IPS-20b (cell line): ENCODE measurements around the gene DYSF.

ENCODE experiments used
- H3K27ac ChIP-seq: one replicate; pipeline ENCODE4 v1.5.1; 2013; ENCODE audit warnings: low read length
- H3K27me3 ChIP-seq: 2 replicates; pipeline ENCODE4 v1.6.1; 2013; ENCODE audit warnings: mild to moderate bottlenecking, low read length, inconsistent platforms; ENCODE audit not compliant: insufficient read depth
- H3K36me3 ChIP-seq: 2 replicates; pipeline ENCODE4 v1.6.1; 2013; ENCODE audit warnings: low read depth, mild to moderate bottlenecking, inconsistent platforms, low read length, moderate library complexity; ENCODE audit not compliant: insufficient read depth
- H3K4me1 ChIP-seq: 2 replicates; pipeline ENCODE4 v1.6.1; 2013; ENCODE audit warnings: mild to moderate bottlenecking, control low read depth, inconsistent platforms, low read length, moderate library complexity; ENCODE audit not compliant: insufficient read depth
- H3K4me3 ChIP-seq: 2 replicates; pipeline ENCODE4 v1.5.1; 2013; ENCODE audit warnings: mild to moderate bottlenecking, low read length, inconsistent platforms
- H3K9ac ChIP-seq: 2 replicates; pipeline ENCODE4 v1.6.1; 2013; ENCODE audit warnings: low read depth, mild to moderate bottlenecking, inconsistent platforms, low read length, moderate library complexity
- H3K9me3 ChIP-seq: 2 replicates; pipeline ENCODE4 v1.6.1; 2013; ENCODE audit warnings: mild to moderate bottlenecking, low read depth, low read length, inconsistent platforms; ENCODE audit not compliant: insufficient read depth

DYSF gene

DNA sequence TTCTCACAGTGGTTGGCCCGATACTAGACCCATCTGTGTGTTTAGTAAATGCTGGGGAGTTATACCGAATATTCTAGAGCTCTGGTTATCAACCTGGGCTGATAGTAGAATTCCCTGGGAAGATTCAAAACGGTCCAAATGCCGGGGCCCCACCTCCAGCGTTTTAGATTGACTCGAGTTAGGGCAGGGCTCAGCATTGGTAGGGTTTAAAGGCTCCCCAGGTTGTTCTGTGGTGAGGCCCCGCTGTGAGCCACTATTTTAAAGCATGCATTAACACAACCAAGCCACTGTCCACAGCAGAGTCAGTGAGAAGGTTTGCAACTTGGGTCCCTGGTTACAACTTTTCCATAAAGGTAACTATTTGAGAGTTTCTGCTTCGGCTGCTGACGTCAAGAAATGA, 73.6 kb downstream of the DYSF start:
- no peaks in the 10 kb centered on the region for H3K9me3 ChIP-seq
- H3K27me3 ChIP-seq: no peaks in the 10 kb centered on the region
- no peaks in the 10 kb centered on the region for H3K36me3 ChIP-seq
- no peak overlapping the region for H3K27ac ChIP-seq
- H3K9ac ChIP-seq: no peak overlapping the region
- H3K4me1 ChIP-seq: peaks cover 11% of the 10 kb centered on the region
- H3K4me3 ChIP-seq: no peak overlapping the region

GRCh38 chr2:71528131-71528591, 74.8 kb downstream of the DYSF start:
- Histone ChIP-seq H3K27me3 (no peaks in the 10 kb centered on the region), H3K9me3 (no peaks in the 10 kb centered on the region), H3K9ac (no peak overlapping the region), H3K4me1 (peaks cover 11% of the 10 kb centered on the region), H3K27ac (no peak overlapping the region), H3K36me3 (no peaks in the 10 kb centered on the region), H3K4me3 (no peak overlapping the region)

GRCh38 chr2:71528749-71529148, 75.4 kb downstream of the DYSF start:
- Histone ChIP-seq H3K4me1 (peaks cover 11% of the 10 kb centered on the region), H3K4me3 (no peak overlapping the region), H3K27ac (no peak overlapping the region), H3K27me3 (no peaks in the 10 kb centered on the region), H3K9ac (no peak overlapping the region), H3K9me3 (no peaks in the 10 kb centered on the region), H3K36me3 (no peaks in the 10 kb centered on the region)

GRCh38 chr2:71530211-71530610, 76.8 kb downstream of the DYSF start:
- Histone ChIP-seq H3K4me1 (peaks cover 11% of the 10 kb centered on the region), H3K9me3 (no peaks in the 10 kb centered on the region), H3K27me3 (no peaks in the 10 kb centered on the region), H3K9ac (no peak overlapping the region), H3K27ac (no peak overlapping the region), H3K4me3 (no peak overlapping the region), H3K36me3 (no peaks in the 10 kb centered on the region)

- Histone ChIP-seq H3K27ac (no peak overlapping the region), H3K4me3 (no peak overlapping the region), H3K27me3 (no peaks in the 10 kb centered on the region), H3K9ac (no peak overlapping the region), H3K9me3 (no peaks in the 10 kb centered on the region), H3K4me1 (peaks cover 11% of the 10 kb centered on the region), H3K36me3 (no peaks in the 10 kb centered on the region)
Measured at GRCh38 chr2:71530641-71531332, 77.4 kb downstream of the DYSF start.

DNA sequence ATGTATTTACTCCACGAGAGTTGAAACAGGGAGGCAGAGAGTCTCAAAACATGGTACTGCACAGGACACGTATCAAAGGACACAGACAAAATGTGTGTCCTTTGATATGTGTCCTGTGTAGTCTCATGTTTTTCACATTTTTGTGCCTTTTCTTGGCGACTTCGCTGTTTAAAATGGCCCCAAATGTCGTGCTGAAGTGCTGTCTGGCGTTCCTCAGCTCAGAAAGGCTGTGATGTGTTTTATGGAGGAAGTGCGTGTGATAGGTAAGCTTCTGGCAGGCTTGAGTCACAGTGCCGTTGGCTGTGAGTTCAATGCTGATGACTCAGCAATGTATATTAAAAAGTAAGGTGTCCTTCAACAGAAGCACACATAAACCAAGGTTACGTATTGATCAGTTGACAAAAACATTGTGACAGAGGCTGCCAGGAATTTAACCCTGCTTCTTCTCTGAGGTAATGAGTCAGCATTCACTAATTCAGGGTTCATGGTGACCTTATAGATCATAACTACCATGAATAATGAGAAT, 78.2 kb downstream of the DYSF start:
- H3K4me1 ChIP-seq: peaks cover 11% of the 10 kb centered on the region
- no peak overlapping the region for H3K4me3 ChIP-seq
- no peaks in the 10 kb centered on the region for H3K9me3 ChIP-seq
- H3K9ac ChIP-seq: no peak overlapping the region
- H3K36me3 ChIP-seq: no peaks in the 10 kb centered on the region
- no peak overlapping the region for H3K27ac ChIP-seq
- no peaks in the 10 kb centered on the region for H3K27me3 ChIP-seq

- Histone ChIP-seq H3K4me3 (no peak overlapping the region), H3K4me1 (peaks cover 7% of the 10 kb centered on the region), H3K36me3 (no peaks in the 10 kb centered on the region), H3K27ac (no peak overlapping the region), H3K9me3 (no peaks in the 10 kb centered on the region), H3K9ac (no peak overlapping the region), H3K27me3 (no peaks in the 10 kb centered on the region)
Measured at GRCh38 chr2:71532327-71532726, 79.0 kb downstream of the DYSF start.

DNA sequence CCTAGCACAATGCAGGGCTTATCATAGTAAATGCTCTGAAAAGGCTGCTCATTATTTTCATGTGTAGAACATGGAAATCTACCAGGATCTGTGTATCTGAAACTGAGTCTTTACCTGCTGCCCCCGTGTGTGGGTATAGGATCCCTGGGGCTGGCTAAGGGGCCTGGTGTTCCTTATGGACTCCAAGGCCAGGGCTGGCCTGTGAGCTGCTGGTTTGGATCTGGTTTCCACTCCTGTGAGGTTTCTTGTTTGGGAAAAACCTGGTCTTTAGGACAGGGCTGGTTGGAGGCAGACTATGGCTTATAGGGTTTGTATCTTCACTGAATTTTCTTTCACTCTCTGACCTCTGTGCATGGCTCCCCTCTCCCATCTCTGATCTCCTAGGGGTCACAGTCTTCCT, 80.8 kb downstream of the DYSF start:
- H3K4me3 ChIP-seq: no peak overlapping the region

GRCh38 chr2:71534826-71535225, 81.5 kb downstream of the DYSF start:
- H3K27me3 ChIP-seq: no peaks in the 10 kb centered on the region
- no peak overlapping the region for H3K4me3 ChIP-seq
- H3K36me3 ChIP-seq: no peaks in the 10 kb centered on the region
- no peak overlapping the region for H3K9ac ChIP-seq
- no peak overlapping the region for H3K27ac ChIP-seq
- no peaks in the 10 kb centered on the region for H3K9me3 ChIP-seq
- H3K4me1 ChIP-seq: no peaks in the 10 kb centered on the region

More for the DNA sequence above, 80.8 kb downstream of the DYSF start:
- H3K9ac ChIP-seq: no peak overlapping the region
- no peaks in the 10 kb centered on the region for H3K36me3 ChIP-seq
- no peaks in the 10 kb centered on the region for H3K9me3 ChIP-seq
- no peaks in the 10 kb centered on the region for H3K4me1 ChIP-seq
- H3K27ac ChIP-seq: no peak overlapping the region
- no peaks in the 10 kb centered on the region for H3K27me3 ChIP-seq

- Histone ChIP-seq H3K9ac (no peak overlapping the region), H3K36me3 (no peaks in the 10 kb centered on the region), H3K4me3 (no peak overlapping the region), H3K9me3 (no peaks in the 10 kb centered on the region), H3K4me1 (no peaks in the 10 kb centered on the region), H3K27me3 (no peaks in the 10 kb centered on the region), H3K27ac (no peak overlapping the region)
Measured at GRCh38 chr2:71535526-71535925, 82.2 kb downstream of the DYSF start.

DNA sequence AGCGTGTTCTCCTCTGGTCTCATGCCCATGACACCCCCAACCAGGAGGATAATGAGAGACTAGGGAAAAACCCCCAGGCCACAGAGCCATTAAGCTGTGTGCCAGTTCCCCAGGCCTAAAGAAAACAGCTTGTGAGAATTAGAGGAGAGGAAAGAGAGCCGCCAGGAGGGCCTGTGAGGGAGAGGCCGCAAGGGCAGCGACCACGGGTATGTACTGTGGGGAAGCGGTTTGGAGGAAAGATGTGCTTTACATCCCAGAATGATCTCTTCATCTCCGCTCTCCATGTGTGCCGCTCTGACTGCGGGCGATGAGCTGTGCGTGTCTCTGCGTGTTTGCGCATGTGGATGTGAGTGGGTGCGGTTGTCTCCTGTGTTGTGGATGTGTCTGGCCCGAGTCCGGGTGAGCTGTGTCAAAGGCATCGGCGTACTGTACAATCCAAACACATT, 82.9 kb downstream of the DYSF start:
- Histone ChIP-seq H3K9ac (no peak overlapping the region), H3K27me3 (no peaks in the 10 kb centered on the region), H3K9me3 (no peaks in the 10 kb centered on the region), H3K4me3 (no peak overlapping the region), H3K4me1 (no peaks in the 10 kb centered on the region), H3K36me3 (no peaks in the 10 kb centered on the region), H3K27ac (no peak overlapping the region)

DNA sequence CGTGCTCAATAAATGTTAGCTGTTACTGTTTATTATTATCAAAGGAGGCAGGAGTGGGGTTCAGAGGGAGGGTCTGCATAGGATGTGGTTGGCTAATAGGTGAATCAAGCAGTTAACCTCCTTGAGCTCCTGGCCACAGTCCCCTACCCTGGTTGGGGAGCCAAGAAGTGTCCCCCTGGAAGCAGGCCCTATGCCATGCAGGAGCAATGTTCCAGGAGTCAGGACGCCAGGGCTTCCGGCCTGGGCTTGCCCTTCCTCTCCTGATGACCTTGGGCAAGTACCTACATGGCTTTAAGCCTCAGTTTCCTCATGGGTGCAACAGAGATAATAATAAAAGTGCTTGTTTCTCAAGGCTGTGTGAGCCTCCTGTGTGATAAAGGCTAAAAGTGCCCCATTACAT, 84.9 kb downstream of the DYSF start:
- Histone ChIP-seq H3K9ac (no peak overlapping the region), H3K4me1 (no peaks in the 10 kb centered on the region), H3K27ac (no peak overlapping the region), H3K36me3 (no peaks in the 10 kb centered on the region), H3K27me3 (no peaks in the 10 kb centered on the region), H3K9me3 (peaks cover 5% of the 10 kb centered on the region; the same call in 1 of the 2 replicates), H3K4me3 (no peak overlapping the region)
